HL-60 (cell line): ENCODE data around the gene CACNA1C.

Experiments used
- GABPA ChIP-seq: IDR thresholded peaks from 2 replicates; pipeline ENCODE4 v1.6.1; 2012; ENCODE audit warnings: low read depth
- POLR2AphosphoS5 ChIP-seq: IDR thresholded peaks from 2 replicates; pipeline ENCODE4 v1.6.1; 2012; ENCODE audit warnings: low read depth
- REST ChIP-seq: IDR thresholded peaks from 2 replicates; pipeline ENCODE4 v1.6.1; 2012; ENCODE audit warnings: low read depth; ENCODE audit not compliant: insufficient replicate concordance
- TF ChIP-seq, protein P1 (sequence below): IDR thresholded peaks from one replicate; pipeline ENCODE4 v1.5.1; 2011; ENCODE audit warnings: low read length, control low read depth, inconsistent platforms; ENCODE audit not compliant: insufficient read depth

DNA sequence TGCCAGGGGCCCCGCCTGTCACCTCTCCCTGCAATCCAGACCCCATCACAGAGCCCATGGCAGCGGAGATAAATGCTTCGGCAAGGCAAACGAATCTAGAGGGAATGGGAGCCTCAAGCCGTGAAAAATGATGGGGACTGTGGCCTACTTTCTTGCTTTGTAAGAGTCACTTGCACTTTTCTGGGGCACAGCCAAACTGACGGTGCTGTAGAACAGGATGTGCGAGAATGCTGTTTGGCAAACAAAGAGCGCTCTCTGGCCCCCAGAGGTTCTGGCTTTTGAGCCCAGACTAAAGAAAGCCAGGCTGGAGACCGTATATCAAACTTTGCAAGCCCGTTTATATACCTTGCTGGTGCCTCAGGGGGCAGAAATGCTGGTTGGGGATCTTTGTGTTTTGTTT lies 108.7 kb downstream of the CACNA1C start:
- TF ChIP-seq POLR2AphosphoS5 (no peak), REST (no peak), GABPA (no peak)
- TF ChIP-seq, protein P1, sequence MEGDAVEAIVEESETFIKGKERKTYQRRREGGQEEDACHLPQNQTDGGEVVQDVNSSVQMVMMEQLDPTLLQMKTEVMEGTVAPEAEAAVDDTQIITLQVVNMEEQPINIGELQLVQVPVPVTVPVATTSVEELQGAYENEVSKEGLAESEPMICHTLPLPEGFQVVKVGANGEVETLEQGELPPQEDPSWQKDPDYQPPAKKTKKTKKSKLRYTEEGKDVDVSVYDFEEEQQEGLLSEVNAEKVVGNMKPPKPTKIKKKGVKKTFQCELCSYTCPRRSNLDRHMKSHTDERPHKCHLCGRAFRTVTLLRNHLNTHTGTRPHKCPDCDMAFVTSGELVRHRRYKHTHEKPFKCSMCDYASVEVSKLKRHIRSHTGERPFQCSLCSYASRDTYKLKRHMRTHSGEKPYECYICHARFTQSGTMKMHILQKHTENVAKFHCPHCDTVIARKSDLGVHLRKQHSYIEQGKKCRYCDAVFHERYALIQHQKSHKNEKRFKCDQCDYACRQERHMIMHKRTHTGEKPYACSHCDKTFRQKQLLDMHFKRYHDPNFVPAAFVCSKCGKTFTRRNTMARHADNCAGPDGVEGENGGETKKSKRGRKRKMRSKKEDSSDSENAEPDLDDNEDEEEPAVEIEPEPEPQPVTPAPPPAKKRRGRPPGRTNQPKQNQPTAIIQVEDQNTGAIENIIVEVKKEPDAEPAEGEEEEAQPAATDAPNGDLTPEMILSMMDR: no peak
